Measurements from ENCODE around the gene UNC93A. TPM values are rescaled to one million over a fixed set of nuclear protein-coding genes. Genes with fewer than 3 reads are reported as not detected.

UNC93A gene
- total and polyA plus RNA-seq, 2 donors (not counting 3 experiments of a cell fraction or from before 2014, with no cell fraction given): not detected

DNA sequence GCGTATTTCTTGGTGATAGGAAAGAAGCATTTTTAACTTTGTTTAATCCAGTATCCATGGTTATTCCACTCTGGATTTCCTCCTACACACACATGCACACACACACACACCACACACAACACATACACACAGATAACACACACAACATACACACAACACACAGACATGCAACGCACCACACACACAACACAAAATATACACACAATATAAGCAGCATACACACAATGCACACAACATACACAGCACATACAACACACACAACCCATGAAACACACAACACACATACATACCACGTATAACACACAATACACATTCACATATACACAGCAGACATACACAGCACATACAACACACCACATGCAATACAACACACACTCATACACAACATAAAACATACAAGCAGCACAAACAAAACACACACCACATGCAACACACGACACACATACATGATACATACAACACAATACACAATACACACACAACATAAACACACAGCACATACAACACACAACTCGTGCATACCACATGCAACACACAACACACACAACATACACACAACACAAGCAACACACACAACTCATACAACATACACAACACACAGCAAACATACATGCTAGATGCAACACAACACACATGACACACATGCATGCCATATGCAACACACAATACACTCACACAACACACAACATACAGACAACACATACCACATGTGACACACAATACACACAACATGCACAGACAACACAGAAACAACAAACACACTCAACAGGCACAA, 46.7 kb downstream of the UNC93A start:
- Histone ChIP-seq H2AFZ (ENCODE audit: low read depth, low read length) (no peak overlapping the region), H3K4me2 (ENCODE audit: insufficient read depth, low read length) (no peak overlapping the region), H3K27me3 (ENCODE audit: control insufficient read depth in 2 of 2, insufficient read depth in 2 of 2, low read length in 2 of 2) (no peaks in the 10 kb centered on the region), H3K79me2 (ENCODE audit: control insufficient read depth, insufficient read depth, low read length) (no peaks in the 10 kb centered on the region), H4K20me1 (replicated peaks; ENCODE audit: control insufficient read depth, extremely low read depth, insufficient read depth, low read length) (no peaks in the 10 kb centered on the region), H3K27ac (ENCODE audit: insufficient read depth, low read depth, low read length) (no peak overlapping the region), H3K9me3 (replicated peaks; ENCODE audit: control insufficient read depth, insufficient read depth, low read length) (no peaks in the 10 kb centered on the region), H3K9me1 (replicated peaks; ENCODE audit: control insufficient read depth, extremely low read depth, insufficient read depth, low read length) (no peaks in the 10 kb centered on the region), H3K4me1 (ENCODE audit: control insufficient read depth, extremely low read depth, insufficient read depth, low read length) (no peaks in the 10 kb centered on the region), H3K9ac (replicated peaks; ENCODE audit: extremely low read depth, insufficient read depth, low read length) (no peak overlapping the region), H3K36me3 (ENCODE audit: control insufficient read depth in 2 of 2, extremely low read depth in 1 of 2, insufficient read depth in 2 of 2, low read length in 2 of 2) (no peaks in the 10 kb centered on the region), H3K4me3 (replicated peaks in 1 of 3; ENCODE audit: insufficient read depth in 1 of 3, low read depth in 1 of 3, low read length in 3 of 3) (no peak overlapping the region)
- dilution Hi-C loops (cut with MboI; ENCODE audit: extremely low pct_ligation_motif_present, low sequenced_read_pairs) (no loop called here), intact Hi-C loops (cut with micrococcal nuclease) (no loop called here)
- DNase-seq (ENCODE audit: low read depth, low spot score) (no peak), FAIRE-seq (no peak)
- ChIA-PET POLR2A (no interaction called here), CTCF (no interaction called here)
- TF ChIP-seq GATA2 (IDR thresholded peaks at IDR 0.05; ENCODE audit: insufficient read depth, insufficient read length, low read depth, low read length): no peak
- TF ChIP-seq JUN (IDR thresholded peaks at IDR 0.05; ENCODE audit: borderline replicate concordance, insufficient read depth, insufficient read length, low read depth): no peak
- TF ChIP-seq EZH2 (IDR thresholded peaks at IDR 0.05; ENCODE audit: borderline replicate concordance, low read depth, low read length, severe bottlenecking): no peak
- BruUV-seq (replicated peaks): no TSS peak

DNA sequence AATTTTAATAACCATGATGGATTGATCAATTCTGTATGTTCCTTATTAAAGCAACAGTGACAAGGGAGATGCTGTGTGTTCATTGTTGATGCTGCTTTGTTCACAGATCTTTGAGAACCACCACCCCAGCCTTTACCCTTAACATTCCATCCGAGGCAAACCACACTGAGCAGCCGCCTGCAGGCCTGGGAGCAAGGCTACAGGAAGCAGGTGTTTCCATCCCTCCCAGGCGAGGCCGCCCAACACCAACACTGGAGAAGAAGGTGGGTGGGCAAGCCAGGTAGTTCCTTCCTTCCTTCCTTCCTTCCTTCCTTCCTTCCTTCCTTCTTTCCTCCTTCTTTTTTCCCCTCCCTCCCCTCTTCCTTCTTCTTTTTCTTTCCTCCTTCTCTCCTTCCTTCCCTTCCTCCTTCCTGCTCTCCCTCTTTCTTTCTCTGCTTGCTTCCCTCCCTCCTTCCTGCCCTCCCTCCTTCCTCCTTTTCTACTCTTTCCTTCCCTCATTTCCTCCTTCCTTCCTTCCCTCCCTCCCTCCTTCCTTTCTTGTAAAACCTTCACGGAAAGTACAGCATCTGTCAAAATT, 47.5 kb downstream of the UNC93A start:
- TF ChIP-seq POLR2A (IDR thresholded peaks at IDR 0.05; ENCODE audit: low read depth, low read length) (no peak), FOS (IDR thresholded peaks at IDR 0.05; ENCODE audit: borderline replicate concordance, insufficient read depth, low read length) (no peak), GATA2 (IDR thresholded peaks at IDR 0.05; ENCODE audit: insufficient read depth, insufficient read length, low read depth, low read length) (no peak), MYC (IDR thresholded peaks at IDR 0.05; ENCODE audit: low read depth, low read length) (no peak), JUN (IDR thresholded peaks at IDR 0.05; ENCODE audit: borderline replicate concordance, insufficient read depth, insufficient read length, low read depth) (no peak), EZH2 (IDR thresholded peaks at IDR 0.05; ENCODE audit: borderline replicate concordance, low read depth, low read length, severe bottlenecking) (no peak), POLR2AphosphoS5 (IDR thresholded peaks at IDR 0.05; ENCODE audit: insufficient read depth, low read depth, low read length) (no peak)
- TF ChIP-seq, protein P1, sequence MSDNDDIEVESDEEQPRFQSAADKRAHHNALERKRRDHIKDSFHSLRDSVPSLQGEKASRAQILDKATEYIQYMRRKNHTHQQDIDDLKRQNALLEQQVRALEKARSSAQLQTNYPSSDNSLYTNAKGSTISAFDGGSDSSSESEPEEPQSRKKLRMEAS (IDR thresholded peaks at IDR 0.05; ENCODE audit: insufficient read depth, insufficient read length): no peak
- TF ChIP-seq, protein P2, sequence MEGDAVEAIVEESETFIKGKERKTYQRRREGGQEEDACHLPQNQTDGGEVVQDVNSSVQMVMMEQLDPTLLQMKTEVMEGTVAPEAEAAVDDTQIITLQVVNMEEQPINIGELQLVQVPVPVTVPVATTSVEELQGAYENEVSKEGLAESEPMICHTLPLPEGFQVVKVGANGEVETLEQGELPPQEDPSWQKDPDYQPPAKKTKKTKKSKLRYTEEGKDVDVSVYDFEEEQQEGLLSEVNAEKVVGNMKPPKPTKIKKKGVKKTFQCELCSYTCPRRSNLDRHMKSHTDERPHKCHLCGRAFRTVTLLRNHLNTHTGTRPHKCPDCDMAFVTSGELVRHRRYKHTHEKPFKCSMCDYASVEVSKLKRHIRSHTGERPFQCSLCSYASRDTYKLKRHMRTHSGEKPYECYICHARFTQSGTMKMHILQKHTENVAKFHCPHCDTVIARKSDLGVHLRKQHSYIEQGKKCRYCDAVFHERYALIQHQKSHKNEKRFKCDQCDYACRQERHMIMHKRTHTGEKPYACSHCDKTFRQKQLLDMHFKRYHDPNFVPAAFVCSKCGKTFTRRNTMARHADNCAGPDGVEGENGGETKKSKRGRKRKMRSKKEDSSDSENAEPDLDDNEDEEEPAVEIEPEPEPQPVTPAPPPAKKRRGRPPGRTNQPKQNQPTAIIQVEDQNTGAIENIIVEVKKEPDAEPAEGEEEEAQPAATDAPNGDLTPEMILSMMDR (IDR thresholded peaks at IDR 0.05; ENCODE audit: extremely low read depth in 1 of 2, insufficient read depth in 1 of 2, low read depth in 1 of 2, low read length in 2 of 2): no peak
- Histone ChIP-seq H3K9me3 (replicated peaks; ENCODE audit: control insufficient read depth, insufficient read depth, low read length) (no peaks in the 10 kb centered on the region), H4K20me1 (replicated peaks; ENCODE audit: control insufficient read depth, extremely low read depth, insufficient read depth, low read length) (no peaks in the 10 kb centered on the region), H3K27ac (ENCODE audit: insufficient read depth, low read depth, low read length) (no peak overlapping the region), H3K4me1 (ENCODE audit: control insufficient read depth, extremely low read depth, insufficient read depth, low read length) (no peaks in the 10 kb centered on the region), H2AFZ (ENCODE audit: low read depth, low read length) (no peak overlapping the region), H3K36me3 (ENCODE audit: control insufficient read depth in 2 of 2, extremely low read depth in 1 of 2, insufficient read depth in 2 of 2, low read length in 2 of 2) (no peaks in the 10 kb centered on the region), H3K4me2 (ENCODE audit: insufficient read depth, low read length) (no peak overlapping the region), H3K9ac (replicated peaks; ENCODE audit: extremely low read depth, insufficient read depth, low read length) (no peak overlapping the region), H3K9me1 (replicated peaks; ENCODE audit: control insufficient read depth, extremely low read depth, insufficient read depth, low read length) (no peaks in the 10 kb centered on the region), H3K4me3 (replicated peaks in 1 of 3; ENCODE audit: insufficient read depth in 1 of 3, low read depth in 1 of 3, low read length in 3 of 3) (no peak overlapping the region), H3K27me3 (ENCODE audit: control insufficient read depth in 2 of 2, insufficient read depth in 2 of 2, low read length in 2 of 2) (no peaks in the 10 kb centered on the region), H3K79me2 (ENCODE audit: control insufficient read depth, insufficient read depth, low read length) (no peaks in the 10 kb centered on the region)
- CTCF ChIA-PET: no interaction called here
- DNase-seq (ENCODE audit: low read depth, low spot score): no peak
- intact Hi-C loops (cut with micrococcal nuclease) (no loop called here), dilution Hi-C loops (cut with MboI; ENCODE audit: extremely low pct_ligation_motif_present, low sequenced_read_pairs) (no loop called here)
- no peak for FAIRE-seq
- POLR2A ChIA-PET: no interaction called here
- BruUV-seq (replicated peaks): no TSS peak
